HFFc6 (cell line): Measurements from ENCODE around the gene TP73. TPM values are rescaled to one million over a fixed set of nuclear protein-coding genes. Genes with fewer than 3 reads are reported as not detected.

ENCODE experiments used
- DNase-seq: peaks from one replicate; pipeline ENCODE4 v3.0.0-alpha.2; 2018
- H3K27ac Mint-ChIP-seq: 2 replicates; pipeline ENCODE4 v1.8.0; 2020; ENCODE audit warnings: mild to moderate bottlenecking, mixed read lengths
- H3K27me3 Mint-ChIP-seq: 2 replicates; pipeline ENCODE4 v1.8.0; 2021; ENCODE audit warnings: mild to moderate bottlenecking, moderate library complexity, mixed read lengths; ENCODE audit not compliant: insufficient read depth
- H3K36me3 Mint-ChIP-seq: 2 replicates; pipeline ENCODE4 v1.8.0; 2021; ENCODE audit warnings: low read depth, mixed read lengths
- H3K4me1 Mint-ChIP-seq: 2 replicates; pipeline ENCODE4 v1.8.0; 2020; ENCODE audit warnings: low read depth, mixed read lengths
- H3K4me3 Mint-ChIP-seq: 2 replicates; pipeline ENCODE4 v1.8.0; 2020; ENCODE audit warnings: mild to moderate bottlenecking, moderate library complexity, mixed read lengths
- H3K9me3 Mint-ChIP-seq: 2 replicates; pipeline ENCODE4 v1.8.0; 2020; ENCODE audit warnings: mild to moderate bottlenecking, mixed read lengths
- total RNA-seq, 6 experiments: library from RNA; stranded (reverse); fragmentation: NEBNext Ultra II Directional; extraction: Animal tissue kit (Norgen Biotek cat#: 25700); gene quantifications; 2 replicates in 1 of 6; 3 replicates in 5 of 6; pipeline ENCODE4 v1.2.3, GENCODE V29; 2021
- TF ChIP-seq, protein P1 (sequence below): fragments of 200-600 bp; sonication (generic); IDR thresholded peaks from 2 replicates; pipeline ENCODE4 v1.5.0; 2021; ENCODE audit warnings: antibody characterized with exemption, mild to moderate bottlenecking

TP73 gene
- total RNA-seq, 6 experiments from 2014 or later = not detected

DNA sequence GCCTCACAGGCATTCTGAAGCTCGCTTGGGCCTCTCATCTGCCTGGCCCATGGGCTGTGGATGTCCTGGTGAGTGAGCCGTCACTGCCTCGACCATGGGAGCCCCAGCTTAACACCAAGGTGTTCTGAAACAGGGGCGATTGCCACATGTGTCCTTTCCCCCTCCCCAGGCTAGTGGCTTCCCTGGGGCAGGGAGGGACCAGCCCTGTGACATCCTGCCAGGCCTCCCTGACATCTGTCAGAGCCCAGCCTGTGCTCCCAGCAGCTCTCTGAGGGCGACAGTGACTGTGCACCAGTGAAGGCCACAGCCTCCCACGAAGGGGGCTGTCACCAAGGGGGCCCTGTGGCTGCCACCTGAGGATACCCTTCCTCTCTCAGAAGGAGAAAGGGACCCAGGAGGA is 64.0 kb downstream of the TP73 start:
- Mint-ChIP-seq H3K4me3 (no peak overlapping the region), H3K4me1 (no peaks in the 10 kb centered on the region), H3K27me3 (peaks cover 21% of the 10 kb centered on the region), H3K36me3 (no peaks in the 10 kb centered on the region), H3K27ac (no peak overlapping the region), H3K9me3 (no peaks in the 10 kb centered on the region)
- no peak for DNase-seq
- TF ChIP-seq, protein P1, sequence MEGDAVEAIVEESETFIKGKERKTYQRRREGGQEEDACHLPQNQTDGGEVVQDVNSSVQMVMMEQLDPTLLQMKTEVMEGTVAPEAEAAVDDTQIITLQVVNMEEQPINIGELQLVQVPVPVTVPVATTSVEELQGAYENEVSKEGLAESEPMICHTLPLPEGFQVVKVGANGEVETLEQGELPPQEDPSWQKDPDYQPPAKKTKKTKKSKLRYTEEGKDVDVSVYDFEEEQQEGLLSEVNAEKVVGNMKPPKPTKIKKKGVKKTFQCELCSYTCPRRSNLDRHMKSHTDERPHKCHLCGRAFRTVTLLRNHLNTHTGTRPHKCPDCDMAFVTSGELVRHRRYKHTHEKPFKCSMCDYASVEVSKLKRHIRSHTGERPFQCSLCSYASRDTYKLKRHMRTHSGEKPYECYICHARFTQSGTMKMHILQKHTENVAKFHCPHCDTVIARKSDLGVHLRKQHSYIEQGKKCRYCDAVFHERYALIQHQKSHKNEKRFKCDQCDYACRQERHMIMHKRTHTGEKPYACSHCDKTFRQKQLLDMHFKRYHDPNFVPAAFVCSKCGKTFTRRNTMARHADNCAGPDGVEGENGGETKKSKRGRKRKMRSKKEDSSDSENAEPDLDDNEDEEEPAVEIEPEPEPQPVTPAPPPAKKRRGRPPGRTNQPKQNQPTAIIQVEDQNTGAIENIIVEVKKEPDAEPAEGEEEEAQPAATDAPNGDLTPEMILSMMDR = no peak

DNA sequence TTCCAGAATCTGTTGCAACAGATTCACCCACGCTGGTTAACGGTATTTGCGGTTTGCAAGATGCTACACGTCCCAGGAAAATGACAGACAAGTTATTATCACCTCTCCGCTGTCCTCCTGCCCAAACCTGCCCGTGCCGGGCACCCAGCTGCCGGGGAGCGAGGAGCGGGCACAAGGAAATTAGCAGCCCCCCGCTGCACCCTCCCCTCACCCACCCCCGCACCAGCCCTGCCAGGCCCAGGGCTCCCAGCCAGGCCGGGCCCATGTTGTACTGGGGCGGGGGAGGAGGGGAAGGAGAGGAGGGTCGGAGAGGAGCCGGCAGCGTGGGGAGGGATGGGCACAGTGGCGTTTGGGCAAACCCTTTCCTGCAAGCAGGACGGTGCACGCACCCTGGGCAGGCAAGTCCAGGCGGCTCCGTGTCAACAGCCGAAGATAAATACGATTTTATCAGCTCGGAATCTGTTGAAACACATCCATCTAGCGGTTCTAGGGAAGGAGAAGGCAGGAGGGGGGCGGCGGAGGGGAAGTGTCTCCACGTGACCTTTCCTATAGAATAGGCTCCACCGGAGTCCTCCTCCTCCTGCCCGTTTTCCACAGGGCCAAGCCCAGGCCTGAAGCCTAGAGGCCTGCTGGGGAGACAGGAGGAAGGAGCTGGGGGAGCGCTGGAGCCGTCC is 64.9 kb downstream of the TP73 start:
- no peak overlapping the region for H3K4me3 Mint-ChIP-seq
- no peaks in the 10 kb centered on the region for H3K36me3 Mint-ChIP-seq
- TF ChIP-seq, protein P1 = no peak
- H3K4me1 Mint-ChIP-seq = no peaks in the 10 kb centered on the region
- H3K27ac Mint-ChIP-seq = no peak overlapping the region
- peaks cover 13% of the 10 kb centered on the region for H3K27me3 Mint-ChIP-seq
- no peak for DNase-seq
- H3K9me3 Mint-ChIP-seq = no peaks in the 10 kb centered on the region

DNA sequence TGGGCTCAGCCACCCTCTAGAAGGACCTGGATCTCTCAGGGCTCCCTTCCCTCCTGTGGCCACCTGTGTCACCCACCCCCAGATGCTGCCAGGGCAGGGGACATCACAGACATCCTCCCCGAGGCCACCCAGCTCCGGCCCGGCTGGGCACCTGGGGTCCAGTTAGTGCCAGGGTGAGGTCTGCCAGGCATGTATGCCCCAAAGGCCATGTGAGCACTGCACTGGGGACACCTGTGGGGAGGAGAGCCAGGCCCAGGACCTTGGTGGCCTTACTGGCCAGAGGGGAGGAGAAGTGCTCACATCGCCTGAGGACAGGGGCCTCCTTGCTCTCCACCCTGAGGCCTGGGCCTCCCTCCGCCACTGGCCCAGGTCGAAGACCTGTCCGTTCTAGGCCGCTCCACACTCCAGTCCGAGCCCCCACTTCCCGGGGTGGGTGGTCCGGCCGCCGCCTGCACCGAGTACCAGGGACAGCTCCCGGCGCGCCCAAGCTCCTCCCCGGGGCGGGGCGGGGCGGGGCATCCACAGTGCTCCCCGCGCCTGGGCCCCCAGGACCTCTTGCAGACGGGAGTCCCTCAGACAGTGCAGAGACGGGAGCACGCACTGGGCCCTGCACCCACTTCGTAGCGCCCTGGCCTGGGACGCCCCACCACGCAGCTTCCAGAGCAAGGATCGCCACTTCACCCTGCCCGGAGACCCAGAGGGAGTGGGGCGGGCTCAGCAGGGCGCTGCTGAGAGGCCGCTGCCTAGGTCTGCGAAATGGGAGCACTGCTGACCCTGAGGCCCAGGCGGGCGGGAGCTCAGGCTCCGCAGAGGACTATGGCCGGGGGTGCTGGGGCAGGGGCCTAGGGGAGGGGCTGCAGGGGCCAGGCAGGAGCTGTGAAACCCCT is 65.6 kb downstream of the TP73 start:
- Mint-ChIP-seq H3K27ac (no peak overlapping the region), H3K4me1 (no peaks in the 10 kb centered on the region), H3K9me3 (no peaks in the 10 kb centered on the region), H3K36me3 (no peaks in the 10 kb centered on the region), H3K4me3 (no peak overlapping the region), H3K27me3 (peaks cover 13% of the 10 kb centered on the region)
- TF ChIP-seq, protein P1 = no peak
- no peak for DNase-seq

DNA sequence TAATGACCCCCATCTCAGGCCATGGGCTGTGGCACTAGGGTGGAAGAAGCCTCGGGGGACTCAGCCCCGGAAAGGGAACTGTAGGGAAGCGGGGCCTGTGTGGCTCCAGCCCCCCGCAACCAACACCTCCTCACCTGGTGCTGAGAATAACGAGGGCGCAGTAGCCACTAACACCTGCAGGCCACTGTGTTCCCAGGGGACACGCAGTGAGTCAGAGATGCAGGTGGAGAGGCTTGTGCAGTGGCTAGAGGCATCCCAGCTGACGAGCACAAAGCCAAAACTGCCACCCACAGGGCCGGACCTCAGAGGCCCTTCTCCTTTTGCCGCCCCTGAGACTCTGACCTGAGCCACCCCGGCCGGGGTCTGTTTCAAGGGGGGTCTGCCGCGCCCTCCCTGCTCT is 66.4 kb downstream of the TP73 start:
- no peak for DNase-seq
- TF ChIP-seq, protein P1 = no peak
- no peaks in the 10 kb centered on the region for H3K9me3 Mint-ChIP-seq
- H3K27me3 Mint-ChIP-seq = peaks cover 11% of the 10 kb centered on the region
- no peaks in the 10 kb centered on the region for H3K36me3 Mint-ChIP-seq
- H3K4me3 Mint-ChIP-seq = no peak overlapping the region
- H3K27ac Mint-ChIP-seq = no peak overlapping the region
- H3K4me1 Mint-ChIP-seq = no peaks in the 10 kb centered on the region

DNA sequence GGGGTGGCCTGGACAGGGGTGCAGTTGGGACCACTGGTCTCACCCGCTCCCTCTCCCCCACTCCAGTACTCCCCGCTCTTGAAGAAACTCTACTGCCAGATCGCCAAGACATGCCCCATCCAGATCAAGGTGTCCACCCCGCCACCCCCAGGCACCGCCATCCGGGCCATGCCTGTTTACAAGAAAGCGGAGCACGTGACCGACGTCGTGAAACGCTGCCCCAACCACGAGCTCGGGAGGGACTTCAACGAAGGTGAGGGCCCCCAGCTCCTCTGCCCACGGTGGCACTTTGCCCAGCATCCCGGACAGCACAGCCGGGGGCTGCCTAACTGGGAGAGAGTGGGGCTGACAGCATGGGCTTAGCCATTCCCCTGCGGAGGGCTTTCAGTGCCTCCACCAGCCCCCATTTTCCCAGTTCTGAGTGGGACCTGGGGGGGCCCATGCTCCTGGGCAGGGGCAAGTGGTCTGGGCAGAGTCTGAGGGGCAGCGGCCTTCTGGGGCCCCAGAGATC is 69.7 kb downstream of the TP73 start:
- TF ChIP-seq, protein P1 = no peak
- no peak for DNase-seq
- H3K4me3 Mint-ChIP-seq = no peak overlapping the region
- H3K4me1 Mint-ChIP-seq = no peaks in the 10 kb centered on the region
- no peak overlapping the region for H3K27ac Mint-ChIP-seq
- H3K27me3 Mint-ChIP-seq = peaks cover 8% of the 10 kb centered on the region
- H3K36me3 Mint-ChIP-seq = no peaks in the 10 kb centered on the region
- no peaks in the 10 kb centered on the region for H3K9me3 Mint-ChIP-seq
